Measurements from ENCODE around the gene IL4R. TPM values are rescaled to one million over a fixed set of nuclear protein-coding genes. Genes with fewer than 3 reads are reported as not detected.

Gene IL4R
- total RNA-seq, 1 experiment from 2014 or later: 23.9 TPM

DNA sequence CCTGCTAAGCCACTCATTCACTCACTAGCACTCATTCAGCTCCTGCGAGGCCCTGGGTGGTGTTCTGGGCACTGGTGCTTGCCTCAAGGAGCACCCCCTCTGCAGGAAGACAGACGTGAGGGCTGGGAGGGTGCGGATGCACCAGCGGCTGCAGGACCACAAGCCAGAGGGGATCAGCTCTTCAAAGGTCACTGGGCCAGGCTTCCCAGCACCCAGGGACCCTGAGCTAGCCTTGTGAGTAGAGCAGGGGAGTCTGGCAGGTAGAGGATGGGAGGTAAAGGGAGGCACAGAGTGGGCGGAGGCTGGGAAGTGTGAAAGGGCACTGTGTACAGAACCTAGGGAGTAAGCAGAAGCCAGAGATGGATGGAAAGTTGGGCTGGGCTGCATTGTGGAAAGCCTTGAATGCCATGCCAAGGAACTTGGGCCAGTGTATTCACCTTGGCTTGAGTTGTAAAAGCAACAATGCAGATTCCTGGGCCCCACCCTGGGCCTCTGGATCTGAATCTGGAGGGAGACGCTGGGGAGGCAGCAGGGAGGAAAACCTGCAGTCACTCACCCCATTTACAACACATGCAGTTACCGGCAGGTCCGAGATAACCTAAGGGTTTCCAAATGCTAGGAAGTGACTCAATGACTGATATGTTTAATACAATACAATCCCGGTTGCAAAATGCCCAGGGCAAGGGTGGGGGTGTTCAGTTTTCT lies 1.7 kb downstream of the IL4R start:
- peak; percentile 87 for DNase-seq (ENCODE audit: low read depth)

- DNase-seq (ENCODE audit: low read depth): no peak
Measured at GRCh38 chr16:27316038-27316680, 2.4 kb downstream of the IL4R start.

GRCh38 chr16:27317320-27317719 lies 3.5 kb downstream of the IL4R start:
- no peak for DNase-seq (ENCODE audit: low read depth)

GRCh38 chr16:27317738-27318391 lies 4.1 kb downstream of the IL4R start:
- DNase-seq (ENCODE audit: low read depth): no peak

DNA sequence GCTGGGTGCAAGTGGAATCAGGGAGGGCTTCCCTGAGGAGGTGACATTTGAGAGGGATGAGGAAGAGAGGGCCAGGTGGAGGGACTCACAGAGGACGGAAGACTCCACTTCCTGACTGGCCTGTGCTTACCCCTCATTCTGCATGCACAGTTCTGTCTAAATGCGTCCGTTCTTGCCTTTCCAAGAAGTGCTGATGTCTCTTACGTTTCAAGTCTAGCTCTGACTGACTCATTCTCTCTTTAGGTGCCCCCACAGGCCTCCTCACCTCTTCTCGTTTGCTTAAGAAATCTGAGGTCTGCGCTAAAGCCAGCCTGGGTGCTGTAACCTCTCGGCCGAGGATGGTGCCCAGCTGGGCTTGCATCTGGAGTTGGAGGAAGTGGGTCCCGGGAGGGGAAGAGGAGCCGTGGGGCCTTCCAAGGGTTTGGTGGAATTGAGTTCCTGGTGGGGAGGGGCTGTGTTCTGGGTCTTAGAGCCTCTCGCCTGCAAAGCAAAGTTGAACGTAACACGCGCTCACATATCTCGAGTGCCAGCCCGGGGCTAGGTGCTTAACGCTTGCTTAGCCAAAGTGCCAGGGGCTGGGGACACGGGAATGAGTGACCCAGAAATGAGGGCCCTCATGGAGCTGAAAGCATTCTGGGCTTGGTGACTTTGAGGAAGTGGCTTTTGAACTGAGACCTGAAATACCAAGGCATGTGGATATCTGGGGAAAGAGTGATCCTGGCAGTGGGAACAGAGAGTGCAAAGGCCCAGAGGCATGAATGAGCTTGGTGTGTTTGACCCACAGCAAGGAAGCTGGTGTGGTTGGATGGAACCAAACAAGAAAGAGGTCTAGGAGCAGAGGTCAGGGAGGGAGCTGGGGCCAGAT lies 4.8 kb downstream of the IL4R start:
- DNase-seq (ENCODE audit: low read depth): no peak

- DNase-seq (ENCODE audit: low read depth): no peak
Measured at GRCh38 chr16:27319257-27319965, 5.6 kb downstream of the IL4R start.

GRCh38 chr16:27320261-27321012 lies 6.7 kb downstream of the IL4R start:
- DNase-seq (ENCODE audit: low read depth): peak; percentile 36

- peak; percentile 17 for DNase-seq (ENCODE audit: low read depth)
Measured at GRCh38 chr16:27321013-27321915, 7.5 kb downstream of the IL4R start.

GRCh38 chr16:27322858-27323780 lies 9.3 kb downstream of the IL4R start:
- no peak for DNase-seq (ENCODE audit: low read depth)

DNA sequence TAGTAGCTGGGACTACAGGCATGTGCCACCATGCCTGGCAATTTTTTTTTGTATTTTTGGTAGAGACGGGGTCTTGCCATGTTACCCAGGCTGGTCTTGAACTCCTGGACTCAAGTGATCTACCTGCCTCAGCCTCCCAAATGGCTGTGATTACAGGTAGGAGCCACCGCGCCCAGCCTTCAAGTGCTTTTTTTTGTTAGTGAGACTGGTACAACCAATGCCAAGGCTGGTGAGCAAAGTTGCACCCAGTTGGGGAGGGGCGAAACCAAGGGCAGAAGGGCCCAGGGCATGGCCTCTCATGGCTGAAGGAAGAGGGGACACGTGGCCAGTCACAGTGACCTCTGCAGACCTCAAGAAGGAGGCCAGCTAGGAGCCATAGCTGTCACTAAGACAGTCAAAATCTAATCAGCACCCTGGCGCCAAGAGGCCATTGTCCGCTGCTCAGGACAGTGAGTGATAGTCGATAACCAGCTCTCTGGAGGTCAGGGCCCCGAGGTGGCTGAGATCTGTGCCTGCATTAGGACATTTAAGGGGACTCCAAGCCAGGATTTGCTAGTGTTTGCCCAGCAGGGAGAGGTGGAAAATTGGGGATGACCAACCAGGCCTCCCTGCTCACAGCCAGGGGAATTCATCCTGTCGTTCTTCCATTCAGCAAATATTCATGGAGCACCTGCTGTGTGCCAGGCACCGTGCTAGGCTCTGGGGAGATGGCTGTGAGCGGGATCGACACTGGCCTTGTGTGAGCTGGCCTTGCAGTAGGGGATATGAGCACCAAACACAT lies 10.2 kb downstream of the IL4R start:
- no peak for DNase-seq (ENCODE audit: low read depth)

DNA sequence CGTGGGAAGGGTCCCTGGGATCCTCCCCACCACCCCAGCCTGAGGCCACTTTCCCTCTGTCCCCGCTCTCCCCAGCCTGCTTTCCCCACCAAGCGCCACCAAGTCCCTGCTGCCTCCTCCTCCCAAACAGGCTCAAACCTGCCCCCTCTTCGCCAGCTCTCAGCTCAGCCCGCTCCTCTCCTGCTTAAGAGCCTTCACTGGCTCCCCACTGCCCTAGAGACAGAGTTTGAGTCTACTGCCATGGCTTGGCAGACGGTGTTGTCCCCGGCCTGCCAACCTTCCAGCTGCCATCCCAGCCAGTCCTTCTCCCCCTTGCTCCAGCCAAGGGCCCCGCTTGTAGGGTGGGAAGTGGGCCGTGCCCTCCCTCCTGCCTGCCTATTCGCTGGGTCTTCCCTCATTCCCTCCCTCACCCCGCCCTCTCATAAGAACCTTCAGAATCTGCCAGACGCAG lies 11.1 kb downstream of the IL4R start:
- no peak for DNase-seq (ENCODE audit: low read depth)

DNA sequence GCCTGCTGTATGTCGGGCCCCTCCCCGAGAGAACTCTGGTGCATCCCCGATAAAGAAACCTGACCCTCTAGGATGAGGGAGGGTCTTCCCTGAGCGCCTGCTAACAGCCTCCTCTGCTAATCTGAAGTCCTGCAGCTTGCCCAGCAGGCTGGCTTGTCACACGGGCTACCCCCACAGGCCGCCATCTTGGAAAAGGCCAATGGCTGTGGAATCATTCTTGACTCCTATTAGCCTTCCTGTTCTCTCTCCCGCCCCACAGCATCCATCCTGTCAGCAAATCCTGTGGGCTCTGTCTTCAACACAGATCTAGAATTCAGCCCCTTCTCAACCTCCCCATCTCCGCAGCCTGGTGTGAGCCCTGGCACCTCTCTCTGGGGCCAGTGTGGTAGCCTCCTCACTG lies 12.0 kb downstream of the IL4R start:
- DNase-seq (ENCODE audit: low read depth): no peak

DNA sequence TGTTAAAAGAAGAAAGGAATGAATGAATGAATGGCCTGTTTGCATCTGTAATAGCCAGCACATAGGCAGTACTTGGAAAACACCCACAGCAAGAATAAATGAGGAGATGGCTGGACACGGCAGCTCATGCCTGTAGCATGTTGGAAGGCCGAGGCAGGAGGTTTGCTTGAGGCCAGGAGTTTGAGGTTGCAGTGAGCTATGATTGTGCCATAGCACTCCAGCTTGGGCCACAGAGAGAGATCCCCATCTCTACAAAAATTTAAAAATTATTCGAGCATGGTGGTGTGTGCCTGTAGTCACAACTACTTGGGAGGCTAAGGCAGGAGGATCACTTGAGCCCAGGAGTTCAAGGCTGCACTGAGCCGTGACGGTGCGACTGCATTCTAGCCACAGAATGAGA lies 12.5 kb downstream of the IL4R start:
- DNase-seq (ENCODE audit: low read depth): no peak

- peak; percentile 95 for DNase-seq (ENCODE audit: low read depth)
Measured at GRCh38 chr16:27326738-27327585, 13.2 kb downstream of the IL4R start.

GRCh38 chr16:27327586-27327915 lies 13.8 kb downstream of the IL4R start:
- no peak for DNase-seq (ENCODE audit: low read depth)

- no peak for DNase-seq (ENCODE audit: low read depth)
Measured at GRCh38 chr16:27328937-27329336, 15.2 kb downstream of the IL4R start.

All from RPMI7951 (cell line).